ENCODE data around the gene TGFBRAP1.

GRCh38 chr2:105317937-105318336 lies 11.6 kb downstream of the TGFBRAP1 start:
- TF ChIP-seq CTCF (IDR thresholded peaks at IDR 0.05) (no peak), POLR2AphosphoS5 (IDR thresholded peaks at IDR 0.05) (no peak)

All from stomach (tissue), 4 donors.